GM23338 (cell line): ENCODE results near the gene TAGLN. TPM values are rescaled to one million over a fixed set of nuclear protein-coding genes. Genes with fewer than 3 reads are reported as not detected.

Experiments used
- ATAC-seq: fragments of 200-7000 bp; cut with Tn5 transposase; 3 replicates; pipeline ENCODE4 v1.9.1; 2020
- DNase-seq: peaks from one replicate; pipeline ENCODE4 v3.0.0-alpha.2; 2015; ENCODE audit warnings: low spot score
- H2AFZ ChIP-seq: fragments of 200-600 bp; sonication (generic); 2 replicates; pipeline ENCODE4 v1.8.0; 2016; ENCODE audit warnings: antibody characterized with exemption, mild to moderate bottlenecking, moderate library complexity
- H3F3A ChIP-seq: fragments of 200-600 bp; sonication (generic); replicated peaks from 2 replicates; pipeline ENCODE4 v1.8.0; 2017; ENCODE audit warnings: antibody characterized with exemption, mixed run types, low read depth
- H3K27ac ChIP-seq: fragments of 200-600 bp; sonication (generic); 2 replicates; pipeline ENCODE4 v1.6.1; 2016; ENCODE audit warnings: low read depth
- H3K27me3 ChIP-seq: fragments of 200-600 bp; sonication (generic); 2 replicates; pipeline ENCODE4 v1.8.0; 2016; ENCODE audit warnings: mild to moderate bottlenecking, mixed run types, moderate library complexity; ENCODE audit not compliant: insufficient read depth
- H3K36me3 ChIP-seq: fragments of 200-600 bp; sonication (generic); 2 replicates; pipeline ENCODE4 v1.8.0; 2016; ENCODE audit warnings: mild to moderate bottlenecking; ENCODE audit not compliant: insufficient read depth
- H3K4me1 ChIP-seq: fragments of 200-600 bp; sonication (generic); 2 replicates; pipeline ENCODE4 v1.8.0; 2016; ENCODE audit warnings: mild to moderate bottlenecking, moderate library complexity; ENCODE audit not compliant: insufficient read depth
- H3K4me2 ChIP-seq: fragments of 200-600 bp; sonication (generic); 2 replicates; pipeline ENCODE4 v1.7.1; 2017; ENCODE audit warnings: mixed run types
- H3K4me3 ChIP-seq: fragments of 200-600 bp; sonication (generic); 2 replicates; pipeline ENCODE4 v1.6.1; 2016; ENCODE audit warnings: mixed run types
- H3K79me2 ChIP-seq: fragments of 200-600 bp; sonication (generic); replicated peaks from 2 replicates; pipeline ENCODE4 v1.8.0; 2017; ENCODE audit warnings: mild to moderate bottlenecking; ENCODE audit not compliant: insufficient read depth
- H3K9me2 ChIP-seq: fragments of 200-600 bp; sonication (generic); 2 replicates; pipeline ENCODE4 v1.8.0; 2017; ENCODE audit not compliant: insufficient read depth
- H4K20me1 ChIP-seq: fragments of 200-600 bp; sonication (generic); replicated peaks from 2 replicates; pipeline ENCODE4 v1.8.0; 2017; ENCODE audit warnings: mild to moderate bottlenecking; ENCODE audit not compliant: insufficient read depth
- H3K27ac Mint-ChIP-seq: 2 replicates; pipeline ENCODE4 v1.8.0; 2020; ENCODE audit warnings: inconsistent platforms, mild to moderate bottlenecking, moderate library complexity, mixed read lengths
- H3K27me3 Mint-ChIP-seq: 3 replicates; pipeline ENCODE4 v1.8.0; 2022; ENCODE audit warnings: low read depth, mild to moderate bottlenecking, moderate library complexity, mixed read lengths, inconsistent platforms; ENCODE audit not compliant: insufficient read depth, poor library complexity
- H3K36me3 Mint-ChIP-seq: 3 replicates; pipeline ENCODE4 v1.8.0; 2021; ENCODE audit warnings: low read depth, mild to moderate bottlenecking, inconsistent platforms, moderate library complexity, mixed read lengths
- H3K4me1 Mint-ChIP-seq: 3 replicates; pipeline ENCODE4 v1.8.0; 2020; ENCODE audit warnings: mild to moderate bottlenecking, inconsistent platforms, mixed read lengths
- H3K4me3 Mint-ChIP-seq: 3 replicates; pipeline ENCODE4 v1.8.0; 2021; ENCODE audit warnings: moderate library complexity, mild to moderate bottlenecking, inconsistent platforms, mixed read lengths
- H3K9me3 Mint-ChIP-seq: 3 replicates; pipeline ENCODE4 v1.8.0; 2020; ENCODE audit warnings: moderate library complexity, mild to moderate bottlenecking, inconsistent platforms, mixed read lengths
- EZH2 ChIP-seq: fragments of 200-600 bp; sonication (generic); IDR thresholded peaks from one replicate; pipeline ENCODE4 v1.8.0; 2017; ENCODE audit warnings: antibody characterized with exemption, mild to moderate bottlenecking, low read depth; ENCODE audit not compliant: unreplicated experiment
- EZH2phosphoT487 ChIP-seq: fragments of 200-600 bp; sonication (generic); IDR thresholded peaks from one replicate; pipeline ENCODE4 v1.8.1; 2018; ENCODE audit warnings: antibody characterized with exemption; ENCODE audit not compliant: unreplicated experiment
- JUNB ChIP-seq: IDR thresholded peaks from one replicate; pipeline ENCODE4 v1.6.1; 2016; ENCODE audit warnings: antibody characterized with exemption; ENCODE audit not compliant: unreplicated experiment
- NANOG ChIP-seq: IDR thresholded peaks from 2 replicates; pipeline ENCODE4 v1.6.1; 2016; ENCODE audit warnings: antibody characterized with exemption, borderline replicate concordance
- POLR2AphosphoS5 ChIP-seq: IDR thresholded peaks from 2 replicates; pipeline ENCODE4 v1.6.1; 2016; ENCODE audit warnings: antibody characterized with exemption, low read depth
- REST ChIP-seq: IDR thresholded peaks from one replicate; pipeline ENCODE4 v1.6.1; 2018; ENCODE audit warnings: antibody characterized with exemption; ENCODE audit not compliant: unreplicated experiment
- ZNF114 ChIP-seq: fragments of 250-450 bp; sonication (Bioruptor Pico); IDR thresholded peaks from 2 replicates; pipeline ENCODE4 v1.5.0; 2020; ENCODE audit warnings: mild to moderate bottlenecking, moderate library complexity
- ZNF331 ChIP-seq: fragments of 250-450 bp; sonication (Bioruptor Pico); IDR thresholded peaks from 2 replicates; pipeline ENCODE4 v1.5.0; 2020; ENCODE audit warnings: low read depth, mild to moderate bottlenecking, moderate library complexity
- ZNF462 ChIP-seq: fragments of 250-450 bp; sonication (Bioruptor Pico); IDR thresholded peaks from 2 replicates; pipeline ENCODE4 v1.5.0; 2020; ENCODE audit warnings: mild to moderate bottlenecking, moderate library complexity
- polyA plus RNA-seq: library from polyadenylated mRNA; unstranded; fragments of >200 nt; fragmentation: Nextera tagmentation; extraction: Ambion mirVana; gene quantifications from 2 replicates; pipeline ENCODE4 v1.2.1, GENCODE V29; 2016
- total RNA-seq: library from RNA; depleted of rRNA; stranded (reverse); fragments of >200 nt; shearing (Covaris generic); gene quantifications from 2 replicates; pipeline ENCODE4 v1.2.3, GENCODE V29; 2014
- TF ChIP-seq, protein P1 (sequence below): IDR thresholded peaks from 2 replicates; pipeline ENCODE4 v1.6.1; 2016; ENCODE audit warnings: antibody characterized with exemption

The TAGLN gene
- total and polyA plus RNA-seq, 2 experiments from 2014 or later, result 86.8 to 130 TPM

DNA sequence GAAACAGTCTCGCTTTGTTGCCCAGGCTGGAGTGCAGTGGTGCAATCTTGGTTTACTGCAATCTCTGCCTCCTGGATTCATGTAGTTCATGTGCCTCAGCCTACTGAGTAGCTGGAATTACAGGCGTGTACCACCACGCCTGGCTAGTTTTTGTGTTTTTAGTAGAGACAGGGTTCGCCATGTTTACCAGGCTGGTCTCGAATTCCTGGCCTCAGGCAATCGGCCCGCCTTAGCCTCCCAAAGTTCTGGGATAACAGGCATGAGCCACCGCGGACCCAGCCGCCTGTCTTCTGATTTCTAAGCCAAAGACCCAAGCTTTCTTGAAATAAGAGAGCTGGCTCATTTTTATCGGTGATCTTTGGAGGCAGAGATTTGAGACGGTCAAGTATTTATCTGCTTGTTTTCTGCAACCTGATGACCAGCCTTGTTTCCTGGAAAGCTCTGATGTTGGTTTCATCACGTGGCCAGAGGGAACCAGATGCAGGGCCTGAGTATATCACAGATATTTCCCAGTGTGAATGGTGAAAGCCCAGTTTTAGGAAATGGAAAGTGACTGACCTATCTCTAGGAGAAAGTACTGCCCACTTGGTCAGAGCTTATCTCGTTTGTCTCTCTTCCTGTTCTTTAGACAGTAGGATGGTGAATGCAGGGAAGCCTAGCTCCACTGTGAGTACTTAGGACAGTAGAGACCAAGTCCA, 26.3 kb upstream of the TAGLN start:
- no peak for DNase-seq
- Histone ChIP-seq H3K27me3 (no peaks in the 10 kb centered on the region), H3K79me2 (no peaks in the 10 kb centered on the region; the same call in 1 of the 2 replicates), H2AFZ (no peak overlapping the region), H4K20me1 (peaks cover 11% of the 10 kb centered on the region; the same call in 1 of the 2 replicates), H3K4me1 (peaks cover 4% of the 10 kb centered on the region), H3K9me2 (no peaks in the 10 kb centered on the region), H3F3A (peaks cover 16% of the 10 kb centered on the region; the same call in 1 of the 2 replicates), H3K4me3 (no peak overlapping the region), H3K36me3 (peaks cover 12% of the 10 kb centered on the region; the same call in 1 of the 2 replicates), H3K27ac (peak overlapping the region; percentile 76; the same call in 1 of the 2 replicates), H3K4me2 (no peak overlapping the region)
- TF ChIP-seq EZH2, result no peak
- H3K27ac Mint-ChIP-seq, result peak overlapping the region; percentile 81
- H3K27me3 Mint-ChIP-seq, result no peaks in the 10 kb centered on the region
- no peak for ATAC-seq
- H3K4me3 Mint-ChIP-seq, result no peak overlapping the region
- H3K36me3 Mint-ChIP-seq, result peaks cover 30% of the 10 kb centered on the region; the same call in 2 of the 3 replicates
- H3K9me3 Mint-ChIP-seq, result no peaks in the 10 kb centered on the region
- H3K4me1 Mint-ChIP-seq, result peaks cover 16% of the 10 kb centered on the region; the same call in 2 of the 3 replicates

GRCh38 chr11:117175104-117175503, 24.1 kb upstream of the TAGLN start:
- peaks cover 24% of the 10 kb centered on the region for H3K4me1 Mint-ChIP-seq
- no peak overlapping the region for H3K27ac Mint-ChIP-seq
- peaks cover 2% of the 10 kb centered on the region for H3K27me3 Mint-ChIP-seq
- Histone ChIP-seq H3K27ac (peak overlapping the region; percentile 66; the same call in 1 of the 2 replicates), H3K4me2 (no peak overlapping the region), H3K4me3 (no peak overlapping the region), H4K20me1 (peaks cover 8% of the 10 kb centered on the region; the same call in 1 of the 2 replicates), H3K79me2 (no peaks in the 10 kb centered on the region), H3K4me1 (peaks cover 14% of the 10 kb centered on the region), H3K36me3 (0 out of 2 replicates have a peak, but pooled peaks cover 6% of the 10 kb centered on the region), H3F3A (peaks cover 31% of the 10 kb centered on the region), H2AFZ (no peak overlapping the region), H3K9me2 (no peaks in the 10 kb centered on the region), H3K27me3 (no peaks in the 10 kb centered on the region)
- H3K4me3 Mint-ChIP-seq, result no peak overlapping the region; the same call in 2 of the 3 replicates
- DNase-seq, result no peak
- H3K9me3 Mint-ChIP-seq, result no peaks in the 10 kb centered on the region
- no peak for ATAC-seq
- peaks cover 15% of the 10 kb centered on the region for H3K36me3 Mint-ChIP-seq
- TF ChIP-seq ZNF331 (no peak), NANOG (no peak), REST (no peak), JUNB (no peak), POLR2AphosphoS5 (no peak), ZNF114 (CRISPR knock-in tag) (no peak), EZH2phosphoT487 (no peak), EZH2 (no peak), ZNF462 (CRISPR knock-in tag) (no peak)
- TF ChIP-seq, protein P1, sequence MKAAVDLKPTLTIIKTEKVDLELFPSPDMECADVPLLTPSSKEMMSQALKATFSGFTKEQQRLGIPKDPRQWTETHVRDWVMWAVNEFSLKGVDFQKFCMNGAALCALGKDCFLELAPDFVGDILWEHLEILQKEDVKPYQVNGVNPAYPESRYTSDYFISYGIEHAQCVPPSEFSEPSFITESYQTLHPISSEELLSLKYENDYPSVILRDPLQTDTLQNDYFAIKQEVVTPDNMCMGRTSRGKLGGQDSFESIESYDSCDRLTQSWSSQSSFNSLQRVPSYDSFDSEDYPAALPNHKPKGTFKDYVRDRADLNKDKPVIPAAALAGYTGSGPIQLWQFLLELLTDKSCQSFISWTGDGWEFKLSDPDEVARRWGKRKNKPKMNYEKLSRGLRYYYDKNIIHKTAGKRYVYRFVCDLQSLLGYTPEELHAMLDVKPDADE, result no peak
